RCC 7860 (cell line): ENCODE results near the gene ZNF382.
A peak's percentile ranks its signal among the peaks of the same experiment; 100 is the strongest.
"Not testable (repeated sequence)": the region's sequence is repeated elsewhere in the genome, so short reads cannot be mapped to it uniquely, and the experiment has no call there.

Source experiments
- DNase-seq: peaks from one replicate; pipeline ENCODE4 v3.0.0-alpha.2; 2015; ENCODE audit warnings: low spot score
- FAIRE-seq: peaks from 2 replicates; lab custom pipeline; 2012; peaks lifted over from hg19 to GRCh38; lab: Jason Lieb, UNC

ZNF382 gene

GRCh38 chr19:36605101-36605876 lies at the start of gene ZNF382:
Gene ZNF382 (plus strand): TSS chr19:36605313. CDS start chr19:36609915, 4,602 bp downstream.
- FAIRE-seq (no peak), DNase-seq (no peak)

- FAIRE-seq, result no peak
These were observed 40.7 kb upstream of the ZNF382 start for GRCh38 chr19:36564391-36564790.

GRCh38 chr19:36572593-36573019 lies 32.5 kb upstream of the ZNF382 start:
- FAIRE-seq (no peak), DNase-seq (no peak)

More at GRCh38 chr19:36564391-36564790, 40.7 kb upstream of the ZNF382 start:
- DNase-seq, result no peak

- peak; percentile 76 for DNase-seq
- no peak for FAIRE-seq
These were observed 31.9 kb upstream of the ZNF382 start, which contains the start of gene ZNF529 for GRCh38 chr19:36573020-36573894. Gene ZNF529 (minus strand): TSS chr19:36573292. CDS start chr19:36572346, 946 bp downstream.

- DNase-seq (no peak), FAIRE-seq (no peak)
These were observed 31.0 kb upstream of the ZNF382 start for GRCh38 chr19:36573895-36574720.

- no peak for DNase-seq
- no peak for FAIRE-seq
These were observed 30.4 kb upstream of the ZNF382 start for GRCh38 chr19:36574741-36575140.

GRCh38 chr19:36577271-36577996 lies 27.7 kb upstream of the ZNF382 start:
- peak; percentile 56 for DNase-seq
- no peak for FAIRE-seq

GRCh38 chr19:36579255-36579654 lies 25.9 kb upstream of the ZNF382 start:
- DNase-seq (no peak), FAIRE-seq (no peak)

GRCh38 chr19:36602681-36603080 lies 2.4 kb upstream of the ZNF382 start:
- not testable (repeated sequence) for FAIRE-seq

GRCh38 chr19:36604656-36605100 lies 435 bp upstream of the ZNF382 start:
- FAIRE-seq (no peak), DNase-seq (peak; percentile 51)

More at GRCh38 chr19:36602681-36603080, 2.4 kb upstream of the ZNF382 start:
- not testable (repeated sequence) for DNase-seq

- DNase-seq (no peak), FAIRE-seq (no peak)
These were observed 865 bp downstream of the ZNF382 start for GRCh38 chr19:36605877-36606478.

GRCh38 chr19:36627057-36627456 lies 21.9 kb downstream of the ZNF382 start:
- DNase-seq (no peak), FAIRE-seq (no peak)

GRCh38 chr19:36635342-36635741 lies 30.2 kb downstream of the ZNF382 start:
- FAIRE-seq (no peak), DNase-seq (no peak)

- DNase-seq, result no peak
- no peak for FAIRE-seq
These were observed 33.9 kb downstream of the ZNF382 start for GRCh38 chr19:36638862-36639510.

GRCh38 chr19:36646746-36647145 lies 41.6 kb downstream of the ZNF382 start:
- no peak for DNase-seq
- no peak for FAIRE-seq

GRCh38 chr19:36652958-36653357 lies 47.8 kb downstream of the ZNF382 start:
- no peak for FAIRE-seq

GRCh38 chr19:36665832-36666231 lies 60.7 kb downstream of the ZNF382 start:
- no peak for FAIRE-seq

More at GRCh38 chr19:36652958-36653357, 47.8 kb downstream of the ZNF382 start:
- no peak for DNase-seq

GRCh38 chr19:36668646-36669045 lies 63.5 kb downstream of the ZNF382 start:
- FAIRE-seq, result no peak
- DNase-seq, result no peak

More at GRCh38 chr19:36665832-36666231, 60.7 kb downstream of the ZNF382 start:
- DNase-seq, result no peak

- no peak for FAIRE-seq
- DNase-seq, result no peak
These were observed 67.3 kb downstream of the ZNF382 start for GRCh38 chr19:36672368-36672767.
